Stimulated activated CD4-positive, alpha-beta T cell treated with anti-CD3 and anti-CD28 coated beads, TNF-alpha, amount 100 ng/mL, for 24 hours (primary cell): ENCODE results near the gene NOTCH3.

ENCODE experiments used
- DNase-seq, 3 experiments: peaks; one replicate each; pipeline ENCODE4 v3.0.0-alpha.2; 2020; ENCODE audit warnings: low read depth in 3 of 3

Gene NOTCH3

GRCh38 chr19:15161028-15161984 is 39.5 kb downstream of the NOTCH3 start:
- no peak for DNase-seq

- no peak for DNase-seq
These were observed 41.5 kb downstream of the NOTCH3 start for GRCh38 chr19:15159251-15159650.

- DNase-seq: no peak
These were observed 44.4 kb downstream of the NOTCH3 start for GRCh38 chr19:15156391-15156790.

- no peak for DNase-seq
These were observed 45.5 kb downstream of the NOTCH3 start for GRCh38 chr19:15155296-15155695.

- DNase-seq: peak in 2 of 3 experiments; percentile 21 to 37
These were observed 46.7 kb downstream of the NOTCH3 start for GRCh38 chr19:15154002-15154612.

- DNase-seq: no peak
These were observed 51.1 kb downstream of the NOTCH3 start for GRCh38 chr19:15149737-15150136.

- no peak for DNase-seq
These were observed 53.7 kb downstream of the NOTCH3 start for GRCh38 chr19:15147090-15147489.

GRCh38 chr19:15144046-15144646 is 56.6 kb downstream of the NOTCH3 start:
- no peak for DNase-seq

- no peak for DNase-seq
These were observed 58.5 kb downstream of the NOTCH3 start for GRCh38 chr19:15142313-15142712.

- no peak for DNase-seq
These were observed 59.7 kb downstream of the NOTCH3 start for GRCh38 chr19:15141143-15141542.

GRCh38 chr19:15138427-15138826 is 62.4 kb downstream of the NOTCH3 start:
- DNase-seq: no peak

GRCh38 chr19:15137777-15138176 is 63.0 kb downstream of the NOTCH3 start:
- no peak for DNase-seq

GRCh38 chr19:15136234-15136954 is 64.4 kb downstream of the NOTCH3 start:
- no peak for DNase-seq

- DNase-seq: peak in 1 of 3 experiments; percentile 49
These were observed 70.8 kb downstream of the NOTCH3 start for GRCh38 chr19:15129856-15130585.

GRCh38 chr19:15128162-15128770 is 72.5 kb downstream of the NOTCH3 start:
- DNase-seq: no peak

- no peak for DNase-seq
These were observed 74.5 kb downstream of the NOTCH3 start for GRCh38 chr19:15126131-15126910.

GRCh38 chr19:15125232-15126067 is 75.3 kb downstream of the NOTCH3 start:
- DNase-seq: peak; percentile 95 to 98 (median 98)

GRCh38 chr19:15124572-15125231 is 76.1 kb downstream of the NOTCH3 start:
- DNase-seq: no peak

GRCh38 chr19:15123900-15124299 is 76.9 kb downstream of the NOTCH3 start:
- no peak for DNase-seq
